B cell (primary cell): ENCODE data around the gene MZB1.

Source experiments
- EZH2 ChIP-seq: IDR thresholded peaks from 2 replicates; pipeline ENCODE4 v1.6.1; 2012; ENCODE audit warnings: borderline replicate concordance, low read depth, mild to moderate bottlenecking, moderate library complexity, low read length; ENCODE audit not compliant: insufficient read depth, poor library complexity, severe bottlenecking
- TF ChIP-seq, protein P1 (sequence below): fragments of 200-600 bp; IDR thresholded peaks from one replicate; pipeline ENCODE4 v1.8.0; 2022; ENCODE audit warnings: antibody characterized with exemption, mild to moderate bottlenecking

DNA sequence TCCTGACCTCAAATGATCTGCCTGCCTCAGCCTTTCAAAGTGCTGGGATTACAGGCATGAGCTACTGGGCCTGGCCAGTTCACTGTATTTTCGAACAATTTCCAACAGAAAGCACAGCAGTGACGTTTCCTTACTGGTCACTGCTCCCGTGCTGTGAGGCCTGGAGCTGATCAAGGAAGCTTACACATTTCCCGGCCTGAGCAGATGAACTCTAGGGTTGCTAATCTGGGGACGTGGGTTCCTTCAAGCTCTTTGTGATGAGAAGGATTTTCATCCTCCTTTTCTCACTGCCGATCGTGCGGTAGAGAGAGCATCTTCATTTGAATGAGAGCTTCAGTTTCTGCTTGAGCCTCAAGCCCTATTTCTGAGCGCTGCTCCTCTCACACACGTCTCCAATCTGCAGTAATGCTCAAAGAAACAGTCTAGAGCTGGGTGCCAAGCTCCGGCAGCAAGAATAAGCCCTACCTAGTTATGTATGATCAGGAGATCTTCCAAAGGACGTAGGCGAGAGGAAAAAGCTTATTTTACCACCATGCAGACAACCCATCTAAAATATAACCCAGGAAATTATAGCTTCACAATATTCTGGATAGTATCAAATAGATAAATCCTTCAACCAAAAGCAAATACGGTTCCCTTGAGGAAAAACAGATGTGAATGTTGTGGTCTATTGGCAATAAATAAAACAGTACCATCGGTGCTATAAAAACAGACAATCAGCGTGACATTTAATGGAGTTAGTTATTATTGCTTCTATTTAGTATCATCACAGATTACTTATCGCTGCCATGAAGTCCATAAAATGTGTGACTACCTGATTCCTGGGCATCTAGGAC, 21.5 kb upstream of the MZB1 start:
- TF ChIP-seq, protein P1, sequence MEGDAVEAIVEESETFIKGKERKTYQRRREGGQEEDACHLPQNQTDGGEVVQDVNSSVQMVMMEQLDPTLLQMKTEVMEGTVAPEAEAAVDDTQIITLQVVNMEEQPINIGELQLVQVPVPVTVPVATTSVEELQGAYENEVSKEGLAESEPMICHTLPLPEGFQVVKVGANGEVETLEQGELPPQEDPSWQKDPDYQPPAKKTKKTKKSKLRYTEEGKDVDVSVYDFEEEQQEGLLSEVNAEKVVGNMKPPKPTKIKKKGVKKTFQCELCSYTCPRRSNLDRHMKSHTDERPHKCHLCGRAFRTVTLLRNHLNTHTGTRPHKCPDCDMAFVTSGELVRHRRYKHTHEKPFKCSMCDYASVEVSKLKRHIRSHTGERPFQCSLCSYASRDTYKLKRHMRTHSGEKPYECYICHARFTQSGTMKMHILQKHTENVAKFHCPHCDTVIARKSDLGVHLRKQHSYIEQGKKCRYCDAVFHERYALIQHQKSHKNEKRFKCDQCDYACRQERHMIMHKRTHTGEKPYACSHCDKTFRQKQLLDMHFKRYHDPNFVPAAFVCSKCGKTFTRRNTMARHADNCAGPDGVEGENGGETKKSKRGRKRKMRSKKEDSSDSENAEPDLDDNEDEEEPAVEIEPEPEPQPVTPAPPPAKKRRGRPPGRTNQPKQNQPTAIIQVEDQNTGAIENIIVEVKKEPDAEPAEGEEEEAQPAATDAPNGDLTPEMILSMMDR, result no peak
- no peak for TF ChIP-seq EZH2
